HepG2 (cell line): ENCODE results near the gene MAP3K9. TPM values are rescaled to one million over a fixed set of nuclear protein-coding genes. Genes with fewer than 3 reads are reported as not detected.

Experiments
- CEBPG ChIP-seq: IDR thresholded peaks from 2 replicates; pipeline ENCODE4 v1.6.1; 2016
- DR1 ChIP-seq: sonication (generic); formaldehyde crosslinking; IDR thresholded peaks from 2 replicates; pipeline ENCODE4 v1.8.0; 2021; ENCODE audit warnings: mild to moderate bottlenecking, missing genetic modification reagents, inconsistent platforms
- FOXC1 ChIP-seq: sonication (generic); formaldehyde crosslinking; IDR thresholded peaks from 2 replicates; pipeline ENCODE4 v1.8.0; 2022; ENCODE audit warnings: mild to moderate bottlenecking, missing genetic modification reagents, borderline replicate concordance
- IRX3 ChIP-seq: sonication (generic); formaldehyde crosslinking; IDR thresholded peaks from 2 replicates; pipeline ENCODE4 v1.8.1; 2023; ENCODE audit warnings: mild to moderate bottlenecking, low read depth, missing genetic modification reagents, borderline replicate concordance
- KDM1A ChIP-seq: IDR thresholded peaks from 2 replicates; pipeline ENCODE4 v1.6.1; 2016; ENCODE audit warnings: missing compliant biosample characterization
- MATR3 ChIP-seq: sonication (generic); formaldehyde crosslinking; IDR thresholded peaks from 2 replicates; pipeline ENCODE4 v1.4.0; 2020; ENCODE audit warnings: missing genetic modification reagents
- ZBTB3 ChIP-seq: sonication (generic); formaldehyde crosslinking; IDR thresholded peaks from 2 replicates; pipeline ENCODE4 v1.4.0; 2020; ENCODE audit warnings: low read depth, mild to moderate bottlenecking, moderate library complexity, missing genetic modification reagents, borderline replicate concordance
- ZMAT3 ChIP-seq: sonication (generic); formaldehyde crosslinking; conservative IDR thresholded peaks from 2 replicates; pipeline ENCODE4 v1.7.0; 2021; ENCODE audit warnings: missing genetic modification reagents
- ZNF296 ChIP-seq: sonication (generic); formaldehyde crosslinking; conservative IDR thresholded peaks from 2 replicates; pipeline ENCODE4 v1.5.0; 2020; ENCODE audit warnings: mild to moderate bottlenecking, missing genetic modification reagents
- ZNF335 ChIP-seq: sonication (generic); formaldehyde crosslinking; IDR thresholded peaks from 2 replicates; pipeline ENCODE4 v1.4.0; 2020; ENCODE audit warnings: missing genetic modification reagents
- ZNF543 ChIP-seq: sonication (generic); formaldehyde crosslinking; IDR thresholded peaks from 2 replicates; pipeline ENCODE4 v1.4.0; 2020; ENCODE audit warnings: mild to moderate bottlenecking, missing genetic modification reagents
- polyA plus RNA-seq, 8 experiments: library from polyadenylated mRNA; depleted of rRNA in 3 of 8; stranded (reverse) in 7 of 8; unstranded in 1 of 8; fragments of >200 nt; fragmentation: Illumina TruSeq in 4 of 8; extraction: Trizol in 4 of 8; gene quantifications; 2 replicates each; pipeline versions ENCODE4 v1.2.1 to v1.2.3, GENCODE V29; 2011 to 2016; ENCODE audit warnings: low read depth in 4 of 8, missing spikeins in 1 of 8, mixed read lengths in 1 of 8; ENCODE audit not compliant: insufficient read depth in 1 of 8
- total RNA-seq, 5 experiments: library from RNA; depleted of rRNA; stranded (reverse); fragments of >200 nt; fragmentation: Illumina TruSeq; extraction: Trizol; gene quantifications; 2 replicates each; pipeline ENCODE4 v1.2.3, GENCODE V29; 2016; ENCODE audit warnings: low read depth in 1 of 5
- TF ChIP-seq, protein P1 (sequence below): sonication (generic); formaldehyde crosslinking; IDR thresholded peaks from 2 replicates; pipeline ENCODE4 v1.4.0; 2020; ENCODE audit warnings: missing genetic modification reagents
- TF ChIP-seq, protein P2 (sequence below): IDR thresholded peaks from 2 replicates; pipeline ENCODE4 v1.6.1; 2016; ENCODE audit warnings: missing biosample characterization, missing genetic modification reagents, low read depth
- TF ChIP-seq, protein P3 (sequence below): sonication (generic); formaldehyde crosslinking; IDR thresholded peaks from 2 replicates; pipeline ENCODE4 v1.4.0; 2020; ENCODE audit warnings: missing genetic modification reagents, borderline replicate concordance
- TF ChIP-seq, protein P4 (sequence below): sonication (generic); formaldehyde crosslinking; IDR thresholded peaks from 2 replicates; pipeline ENCODE4 v1.5.0; 2020; ENCODE audit warnings: missing genetic modification reagents
- TF ChIP-seq, protein P5 (sequence below): sonication (generic); formaldehyde crosslinking; IDR thresholded peaks from 2 replicates; pipeline ENCODE4 v1.4.0; 2020; ENCODE audit warnings: mild to moderate bottlenecking, missing genetic modification reagents

MAP3K9 gene
- total and polyA plus RNA-seq, 2 of the 13 experiments (the other 11 are each of a cell fraction or from before 2014, with no cell fraction given), result 4.3 to 4.5 TPM

DNA sequence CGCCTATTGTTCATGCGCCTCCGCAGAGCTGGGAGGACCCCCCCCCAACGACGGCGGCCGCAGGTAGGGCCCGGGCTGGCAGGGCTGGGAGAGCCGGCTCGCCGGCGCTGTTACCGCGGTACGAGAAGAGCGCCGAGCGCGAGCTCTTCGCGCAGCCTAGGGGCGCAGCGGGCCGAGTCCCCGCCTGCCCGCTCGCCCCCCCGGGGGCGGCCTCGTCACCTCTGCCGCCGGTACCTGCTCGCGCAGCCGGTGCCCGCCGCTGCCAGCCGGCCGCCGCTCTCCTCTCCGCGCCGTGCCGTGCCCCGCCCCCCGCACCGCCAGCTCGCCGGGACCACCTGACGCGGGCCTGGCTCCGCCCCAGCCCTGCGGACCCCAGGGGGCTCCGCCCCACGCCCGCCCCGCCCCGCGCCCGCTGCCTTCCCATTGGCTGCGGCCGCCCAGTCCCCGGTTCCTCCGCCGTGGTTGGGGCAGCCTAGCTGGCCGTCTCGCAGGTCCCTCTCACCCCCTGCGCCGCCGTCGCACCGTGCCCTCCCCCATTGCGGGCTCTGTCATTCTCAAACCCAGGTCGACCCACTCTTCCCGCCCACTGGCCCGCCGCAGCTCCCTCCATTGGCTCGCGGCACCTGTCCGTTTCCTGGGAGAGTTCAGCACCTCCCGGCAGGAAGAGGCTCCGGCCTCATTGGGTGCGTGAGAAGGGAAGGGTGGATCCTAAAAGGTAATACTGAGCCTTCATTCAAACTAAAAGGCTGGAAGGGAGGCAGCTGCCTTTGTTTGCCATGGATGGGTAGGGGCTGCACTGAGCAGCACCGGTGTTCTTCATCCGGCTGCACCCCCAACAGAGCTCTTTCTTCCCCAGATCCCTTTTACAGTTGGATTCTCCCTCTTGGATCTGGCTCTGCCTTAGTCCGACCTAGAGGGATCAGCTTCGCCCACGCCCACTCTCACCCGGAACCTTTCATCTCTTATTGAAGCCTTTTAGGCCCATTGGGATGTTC is at the start of gene MAP3K9 (continued):
- TF ChIP-seq, protein P1, sequence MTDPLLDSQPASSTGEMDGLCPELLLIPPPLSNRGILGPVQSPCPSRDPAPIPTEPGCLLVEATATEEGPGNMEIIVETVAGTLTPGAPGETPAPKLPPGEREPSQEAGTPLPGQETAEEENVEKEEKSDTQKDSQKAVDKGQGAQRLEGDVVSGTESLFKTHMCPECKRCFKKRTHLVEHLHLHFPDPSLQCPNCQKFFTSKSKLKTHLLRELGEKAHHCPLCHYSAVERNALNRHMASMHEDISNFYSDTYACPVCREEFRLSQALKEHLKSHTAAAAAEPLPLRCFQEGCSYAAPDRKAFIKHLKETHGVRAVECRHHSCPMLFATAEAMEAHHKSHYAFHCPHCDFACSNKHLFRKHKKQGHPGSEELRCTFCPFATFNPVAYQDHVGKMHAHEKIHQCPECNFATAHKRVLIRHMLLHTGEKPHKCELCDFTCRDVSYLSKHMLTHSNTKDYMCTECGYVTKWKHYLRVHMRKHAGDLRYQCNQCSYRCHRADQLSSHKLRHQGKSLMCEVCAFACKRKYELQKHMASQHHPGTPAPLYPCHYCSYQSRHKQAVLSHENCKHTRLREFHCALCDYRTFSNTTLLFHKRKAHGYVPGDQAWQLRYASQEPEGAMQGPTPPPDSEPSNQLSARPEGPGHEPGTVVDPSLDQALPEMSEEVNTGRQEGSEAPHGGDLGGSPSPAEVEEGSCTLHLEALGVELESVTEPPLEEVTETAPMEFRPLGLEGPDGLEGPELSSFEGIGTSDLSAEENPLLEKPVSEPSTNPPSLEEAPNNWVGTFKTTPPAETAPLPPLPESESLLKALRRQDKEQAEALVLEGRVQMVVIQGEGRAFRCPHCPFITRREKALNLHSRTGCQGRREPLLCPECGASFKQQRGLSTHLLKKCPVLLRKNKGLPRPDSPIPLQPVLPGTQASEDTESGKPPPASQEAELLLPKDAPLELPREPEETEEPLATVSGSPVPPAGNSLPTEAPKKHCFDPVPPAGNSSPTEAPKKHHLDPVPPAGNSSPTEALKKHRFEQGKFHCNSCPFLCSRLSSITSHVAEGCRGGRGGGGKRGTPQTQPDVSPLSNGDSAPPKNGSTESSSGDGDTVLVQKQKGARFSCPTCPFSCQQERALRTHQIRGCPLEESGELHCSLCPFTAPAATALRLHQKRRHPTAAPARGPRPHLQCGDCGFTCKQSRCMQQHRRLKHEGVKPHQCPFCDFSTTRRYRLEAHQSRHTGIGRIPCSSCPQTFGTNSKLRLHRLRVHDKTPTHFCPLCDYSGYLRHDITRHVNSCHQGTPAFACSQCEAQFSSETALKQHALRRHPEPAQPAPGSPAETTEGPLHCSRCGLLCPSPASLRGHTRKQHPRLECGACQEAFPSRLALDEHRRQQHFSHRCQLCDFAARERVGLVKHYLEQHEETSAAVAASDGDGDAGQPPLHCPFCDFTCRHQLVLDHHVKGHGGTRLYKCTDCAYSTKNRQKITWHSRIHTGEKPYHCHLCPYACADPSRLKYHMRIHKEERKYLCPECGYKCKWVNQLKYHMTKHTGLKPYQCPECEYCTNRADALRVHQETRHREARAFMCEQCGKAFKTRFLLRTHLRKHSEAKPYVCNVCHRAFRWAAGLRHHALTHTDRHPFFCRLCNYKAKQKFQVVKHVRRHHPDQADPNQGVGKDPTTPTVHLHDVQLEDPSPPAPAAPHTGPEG (CRISPR knock-in tag), result 0 out of 2 replicates have a peak, but pooled peaks have one; percentile 11
- TF ChIP-seq, protein P2, sequence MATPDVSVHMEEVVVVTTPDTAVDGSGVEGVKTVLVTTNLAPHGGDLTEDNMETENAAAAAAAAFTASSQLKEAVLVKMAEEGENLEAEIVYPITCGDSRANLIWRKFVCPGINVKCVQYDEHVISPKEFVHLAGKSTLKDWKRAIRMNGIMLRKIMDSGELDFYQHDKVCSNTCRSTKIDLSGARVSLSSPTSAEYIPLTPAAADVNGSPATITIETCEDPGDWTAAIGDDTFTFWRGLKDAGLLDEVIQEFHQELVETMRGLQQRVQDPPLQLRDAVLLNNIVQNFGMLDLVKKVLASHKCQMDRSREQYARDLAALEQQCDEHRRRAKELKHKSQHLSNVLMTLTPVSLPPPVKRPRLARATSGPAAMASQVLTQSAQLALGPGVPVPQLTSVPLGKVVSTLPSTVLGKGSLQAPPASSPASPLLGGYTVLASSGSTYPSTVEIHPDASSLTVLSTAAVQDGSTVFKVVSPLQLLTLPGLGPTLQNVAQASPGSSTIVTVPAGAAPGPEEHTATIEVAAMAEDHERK (CRISPR knock-in tag), result 0 out of 2 replicates have a peak, but pooled peaks have one; percentile 48
- no peak for TF ChIP-seq MATR3 (CRISPR knock-in tag)
- no peak for TF ChIP-seq DR1 (CRISPR knock-in tag)
- no peak for TF ChIP-seq ZNF543
- TF ChIP-seq ZMAT3 (CRISPR knock-in tag), result no peak; the same call in 1 of the 2 replicates
- TF ChIP-seq ZNF335 (CRISPR knock-in tag), result no peak
- TF ChIP-seq CEBPG (CRISPR knock-in tag), result no peak
- TF ChIP-seq ZBTB3 (CRISPR knock-in tag), result no peak
- no peak for TF ChIP-seq ZNF296 (CRISPR knock-in tag)
- TF ChIP-seq, protein P3, sequence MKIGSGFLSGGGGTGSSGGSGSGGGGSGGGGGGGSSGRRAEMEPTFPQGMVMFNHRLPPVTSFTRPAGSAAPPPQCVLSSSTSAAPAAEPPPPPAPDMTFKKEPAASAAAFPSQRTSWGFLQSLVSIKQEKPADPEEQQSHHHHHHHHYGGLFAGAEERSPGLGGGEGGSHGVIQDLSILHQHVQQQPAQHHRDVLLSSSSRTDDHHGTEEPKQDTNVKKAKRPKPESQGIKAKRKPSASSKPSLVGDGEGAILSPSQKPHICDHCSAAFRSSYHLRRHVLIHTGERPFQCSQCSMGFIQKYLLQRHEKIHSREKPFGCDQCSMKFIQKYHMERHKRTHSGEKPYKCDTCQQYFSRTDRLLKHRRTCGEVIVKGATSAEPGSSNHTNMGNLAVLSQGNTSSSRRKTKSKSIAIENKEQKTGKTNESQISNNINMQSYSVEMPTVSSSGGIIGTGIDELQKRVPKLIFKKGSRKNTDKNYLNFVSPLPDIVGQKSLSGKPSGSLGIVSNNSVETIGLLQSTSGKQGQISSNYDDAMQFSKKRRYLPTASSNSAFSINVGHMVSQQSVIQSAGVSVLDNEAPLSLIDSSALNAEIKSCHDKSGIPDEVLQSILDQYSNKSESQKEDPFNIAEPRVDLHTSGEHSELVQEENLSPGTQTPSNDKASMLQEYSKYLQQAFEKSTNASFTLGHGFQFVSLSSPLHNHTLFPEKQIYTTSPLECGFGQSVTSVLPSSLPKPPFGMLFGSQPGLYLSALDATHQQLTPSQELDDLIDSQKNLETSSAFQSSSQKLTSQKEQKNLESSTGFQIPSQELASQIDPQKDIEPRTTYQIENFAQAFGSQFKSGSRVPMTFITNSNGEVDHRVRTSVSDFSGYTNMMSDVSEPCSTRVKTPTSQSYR (CRISPR knock-in tag), result peak; percentile 85
- no peak for TF ChIP-seq IRX3
- TF ChIP-seq, protein P4, sequence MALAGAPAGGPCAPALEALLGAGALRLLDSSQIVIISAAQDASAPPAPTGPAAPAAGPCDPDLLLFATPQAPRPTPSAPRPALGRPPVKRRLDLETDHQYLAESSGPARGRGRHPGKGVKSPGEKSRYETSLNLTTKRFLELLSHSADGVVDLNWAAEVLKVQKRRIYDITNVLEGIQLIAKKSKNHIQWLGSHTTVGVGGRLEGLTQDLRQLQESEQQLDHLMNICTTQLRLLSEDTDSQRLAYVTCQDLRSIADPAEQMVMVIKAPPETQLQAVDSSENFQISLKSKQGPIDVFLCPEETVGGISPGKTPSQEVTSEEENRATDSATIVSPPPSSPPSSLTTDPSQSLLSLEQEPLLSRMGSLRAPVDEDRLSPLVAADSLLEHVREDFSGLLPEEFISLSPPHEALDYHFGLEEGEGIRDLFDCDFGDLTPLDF (CRISPR knock-in tag), result no peak
- TF ChIP-seq, protein P5, sequence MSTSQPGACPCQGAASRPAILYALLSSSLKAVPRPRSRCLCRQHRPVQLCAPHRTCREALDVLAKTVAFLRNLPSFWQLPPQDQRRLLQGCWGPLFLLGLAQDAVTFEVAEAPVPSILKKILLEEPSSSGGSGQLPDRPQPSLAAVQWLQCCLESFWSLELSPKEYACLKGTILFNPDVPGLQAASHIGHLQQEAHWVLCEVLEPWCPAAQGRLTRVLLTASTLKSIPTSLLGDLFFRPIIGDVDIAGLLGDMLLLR, result no peak
- no peak for TF ChIP-seq FOXC1 (CRISPR knock-in tag)
- no peak for TF ChIP-seq KDM1A (CRISPR knock-in tag)
